ENCODE data around the gene SLC15A1. TPM values are rescaled to one million over a fixed set of nuclear protein-coding genes. Genes with fewer than 3 reads are reported as not detected.

Gene SLC15A1
- not detected in 2 replicates for total RNA-seq (2014; rRNA removed; shearing (Covaris generic))

- DNase-seq (ENCODE audit: low spot score), result no peak
- in situ Hi-C loops (cut with HindIII; ENCODE audit: low sequenced_read_pairs), result no loop called here
Observed at GRCh38 chr13:98752467-98753290, at the start of gene SLC15A1. TSS of gene SLC15A1 (minus strand) at chr13:98752672. CDS start at chr13:98752598, 74 bp downstream.

- DNase-seq (ENCODE audit: low spot score), result no peak
Observed at GRCh38 chr13:98801626-98802418, 49.4 kb upstream of the SLC15A1 start.

GRCh38 chr13:98800078-98800477 is 47.6 kb upstream of the SLC15A1 start:
- in situ Hi-C loops (cut with HindIII; ENCODE audit: low sequenced_read_pairs), result no loop called here

More at GRCh38 chr13:98801626-98802418, 49.4 kb upstream of the SLC15A1 start:
- in situ Hi-C loops (cut with HindIII; ENCODE audit: low sequenced_read_pairs), result no loop called here

GRCh38 chr13:98798849-98799645 is 46.6 kb upstream of the SLC15A1 start:
- no peak for DNase-seq (ENCODE audit: low spot score)
- in situ Hi-C loops (cut with HindIII; ENCODE audit: low sequenced_read_pairs), result no loop called here

More at GRCh38 chr13:98800078-98800477, 47.6 kb upstream of the SLC15A1 start:
- DNase-seq (ENCODE audit: low spot score), result no peak

GRCh38 chr13:98797456-98797855 is 45.0 kb upstream of the SLC15A1 start:
- in situ Hi-C loops (cut with HindIII; ENCODE audit: low sequenced_read_pairs), result no loop called here
- DNase-seq (ENCODE audit: low spot score), result peak; percentile 8

- no peak for DNase-seq (ENCODE audit: low spot score)
- in situ Hi-C loops (cut with HindIII; ENCODE audit: low sequenced_read_pairs), result no loop called here
Observed at GRCh38 chr13:98796798-98797197, 44.3 kb upstream of the SLC15A1 start.

GRCh38 chr13:98796191-98796590 is 43.7 kb upstream of the SLC15A1 start:
- no peak for DNase-seq (ENCODE audit: low spot score)
- in situ Hi-C loops (cut with HindIII; ENCODE audit: low sequenced_read_pairs), result no loop called here

GRCh38 chr13:98795220-98795619 is 42.7 kb upstream of the SLC15A1 start:
- no peak for DNase-seq (ENCODE audit: low spot score)
- in situ Hi-C loops (cut with HindIII; ENCODE audit: low sequenced_read_pairs), result no loop called here

GRCh38 chr13:98794498-98794897 is 42.0 kb upstream of the SLC15A1 start:
- DNase-seq (ENCODE audit: low spot score), result no peak
- in situ Hi-C loops (cut with HindIII; ENCODE audit: low sequenced_read_pairs), result no loop called here

GRCh38 chr13:98792785-98793495 is 40.5 kb upstream of the SLC15A1 start:
- in situ Hi-C loops (cut with HindIII; ENCODE audit: low sequenced_read_pairs), result no loop called here
- no peak for DNase-seq (ENCODE audit: low spot score)

- DNase-seq (ENCODE audit: low spot score), result no peak
- in situ Hi-C loops (cut with HindIII; ENCODE audit: low sequenced_read_pairs), result no loop called here
Observed at GRCh38 chr13:98792321-98792720, 39.8 kb upstream of the SLC15A1 start.

- in situ Hi-C loops (cut with HindIII; ENCODE audit: low sequenced_read_pairs), result no loop called here
- DNase-seq (ENCODE audit: low spot score), result no peak
Observed at GRCh38 chr13:98791611-98792010, 39.1 kb upstream of the SLC15A1 start.

GRCh38 chr13:98787996-98788395 is 35.5 kb upstream of the SLC15A1 start:
- in situ Hi-C loops (cut with HindIII; ENCODE audit: low sequenced_read_pairs), result no loop called here

GRCh38 chr13:98787173-98787572 is 34.7 kb upstream of the SLC15A1 start:
- DNase-seq (ENCODE audit: low spot score), result no peak
- in situ Hi-C loops (cut with HindIII; ENCODE audit: low sequenced_read_pairs), result no loop called here

More at GRCh38 chr13:98787996-98788395, 35.5 kb upstream of the SLC15A1 start:
- no peak for DNase-seq (ENCODE audit: low spot score)

GRCh38 chr13:98786023-98786422 is 33.6 kb upstream of the SLC15A1 start:
- in situ Hi-C loops (cut with HindIII; ENCODE audit: low sequenced_read_pairs), result no loop called here

GRCh38 chr13:98785405-98785804 is 32.9 kb upstream of the SLC15A1 start:
- in situ Hi-C loops (cut with HindIII; ENCODE audit: low sequenced_read_pairs), result no loop called here
- DNase-seq (ENCODE audit: low spot score), result no peak

More at GRCh38 chr13:98786023-98786422, 33.6 kb upstream of the SLC15A1 start:
- no peak for DNase-seq (ENCODE audit: low spot score)

- DNase-seq (ENCODE audit: low spot score), result no peak
- in situ Hi-C loops (cut with HindIII; ENCODE audit: low sequenced_read_pairs), result no loop called here
Observed at GRCh38 chr13:98784666-98785065, 32.2 kb upstream of the SLC15A1 start.

- in situ Hi-C loops (cut with HindIII; ENCODE audit: low sequenced_read_pairs), result no loop called here
- DNase-seq (ENCODE audit: low spot score), result no peak
Observed at GRCh38 chr13:98783856-98784478, 31.5 kb upstream of the SLC15A1 start.

All from G401 (cell line).